Stimulated activated CD8-positive, alpha-beta memory T cell treated with anti-CD3 and anti-CD28 coated beads, Interleukin-15, amount 100 ng/mL, for 48 hours (primary cell): ENCODE data around the gene PPA1.
"Not testable (repeated sequence)": the region's sequence is repeated elsewhere in the genome, so short reads cannot be mapped to it uniquely, and the experiment has no call there.

Experiments
- DNase-seq, 2 donors: peaks; one replicate each; pipeline ENCODE4 v3.0.0-alpha.2; 2020; ENCODE audit warnings: low read depth in 2 of 2

Gene PPA1

GRCh38 chr10:70212277-70212676 lies 21.0 kb downstream of the PPA1 start:
- no peak for DNase-seq

DNA sequence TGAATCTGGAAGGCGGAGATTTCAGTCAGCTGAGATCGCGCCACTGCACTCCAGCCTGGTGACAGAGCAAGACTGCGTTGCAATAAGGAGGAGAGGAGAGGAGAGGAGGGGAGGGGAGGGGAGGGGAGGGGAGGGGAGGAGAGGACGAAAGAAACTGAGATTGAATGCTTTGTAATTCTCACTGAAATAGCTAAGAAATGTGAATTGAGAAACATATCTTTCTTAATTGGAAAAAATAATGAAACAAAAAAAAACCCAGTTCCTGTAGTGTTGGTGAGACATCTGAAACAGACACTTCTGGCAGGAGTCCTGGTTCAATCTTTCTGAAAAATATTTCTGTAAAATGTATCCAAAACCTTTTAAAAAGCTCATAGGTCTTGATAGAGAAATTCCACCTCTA lies 26.5 kb downstream of the PPA1 start:
- DNase-seq: no peak

GRCh38 chr10:70201105-70201504 lies 32.1 kb downstream of the PPA1 start:
- DNase-seq: no peak

- DNase-seq: no peak
Observed at GRCh38 chr10:70198696-70199466, 34.3 kb downstream of the PPA1 start.

- no peak for DNase-seq
Observed at GRCh38 chr10:70197235-70197945, 35.8 kb downstream of the PPA1 start.

DNA sequence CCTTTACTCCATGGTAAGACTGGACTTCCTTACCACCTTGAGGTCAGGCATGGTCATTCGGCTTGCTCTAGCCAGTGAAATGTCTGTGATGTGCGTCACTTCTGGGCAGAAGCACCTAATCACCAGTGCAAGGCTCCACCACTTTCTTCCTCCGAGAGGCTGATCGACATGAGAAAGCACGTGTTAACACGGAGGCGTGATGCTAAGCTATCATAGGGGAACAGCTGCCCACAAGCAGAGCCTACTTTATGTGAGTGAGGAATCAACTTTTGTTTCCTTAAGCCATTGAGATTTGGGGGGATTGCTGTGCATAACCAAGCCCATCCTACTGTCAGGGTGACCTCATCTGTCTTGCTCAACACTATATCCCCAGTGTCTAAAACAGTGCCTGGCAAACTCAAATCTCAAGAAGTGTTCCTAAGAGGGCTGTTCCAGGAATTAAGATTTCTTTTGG lies 39.8 kb downstream of the PPA1 start:
- no peak for DNase-seq

DNA sequence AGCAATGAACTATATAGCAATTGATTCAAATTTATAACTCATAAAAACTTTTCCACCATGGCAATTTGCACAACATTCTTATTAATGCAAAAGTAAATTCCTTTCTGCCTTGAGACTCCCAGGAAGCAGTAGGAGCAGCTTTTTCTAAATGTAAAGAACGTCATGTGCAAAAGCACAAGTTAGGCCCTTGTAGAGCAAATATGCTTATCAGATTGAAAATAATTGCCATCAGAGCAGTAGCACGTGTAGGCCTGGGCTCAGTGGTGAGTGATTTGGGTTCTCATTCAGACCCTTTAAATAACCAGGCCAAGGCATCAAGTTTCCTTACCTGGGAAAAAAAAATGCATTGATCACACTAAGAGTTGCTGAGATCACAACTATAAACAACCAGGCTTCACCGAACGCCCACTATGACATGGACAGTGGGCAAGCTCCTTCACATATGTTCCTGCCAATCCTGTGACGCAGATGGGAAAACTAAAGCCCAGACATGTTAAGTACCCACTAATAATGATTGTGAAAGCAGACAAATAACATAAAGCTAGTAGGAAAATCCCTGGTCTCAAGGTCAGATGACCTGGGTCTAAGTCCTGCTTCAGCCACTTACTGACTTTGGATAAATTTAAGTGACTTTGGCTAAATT lies 40.8 kb downstream of the PPA1 start:
- no peak for DNase-seq

- no peak for DNase-seq
Observed at GRCh38 chr10:70191972-70192305, 41.3 kb downstream of the PPA1 start.

GRCh38 chr10:70191161-70191971 lies 41.9 kb downstream of the PPA1 start:
- no peak for DNase-seq

DNA sequence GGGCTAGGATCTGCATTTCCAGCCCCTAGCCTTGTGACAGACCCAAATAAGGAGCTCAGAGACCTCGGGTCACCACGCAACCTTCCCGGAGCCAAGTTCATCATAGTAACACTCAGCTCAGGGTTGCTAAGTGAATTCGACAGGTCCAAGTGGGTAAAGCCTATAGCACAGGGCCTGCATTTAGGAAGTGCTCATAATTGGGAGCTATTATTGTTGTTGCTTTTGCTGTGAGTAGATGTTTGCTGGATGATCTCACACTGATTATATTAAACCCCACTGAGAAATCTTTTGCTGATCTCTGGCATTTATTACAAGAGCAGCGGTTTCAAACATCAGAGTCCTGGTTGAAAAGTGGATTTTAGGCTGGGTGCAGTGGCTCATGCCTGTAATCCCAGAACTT lies 42.6 kb downstream of the PPA1 start:
- DNase-seq: no peak

GRCh38 chr10:70190102-70190501 lies 43.1 kb downstream of the PPA1 start:
- DNase-seq: no peak

DNA sequence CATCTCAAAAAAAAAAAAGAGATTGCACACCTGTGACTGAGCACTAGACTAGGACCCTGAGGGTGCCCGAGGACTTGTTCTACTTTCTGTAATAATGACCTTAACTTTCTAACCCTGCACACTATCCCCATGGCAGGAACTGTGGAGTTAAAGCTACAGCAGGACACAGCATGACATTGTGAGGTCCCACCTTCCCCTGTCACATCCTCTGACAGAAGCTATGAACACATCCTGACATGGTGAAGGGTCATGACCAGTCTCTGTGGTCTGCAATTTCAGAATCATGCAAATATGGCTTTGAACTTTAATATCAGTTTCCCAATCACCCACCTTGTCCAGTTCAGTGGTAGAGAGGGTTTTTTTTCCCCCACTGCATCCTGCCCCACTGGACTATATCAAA lies 44.5 kb downstream of the PPA1 start:
- no peak for DNase-seq

GRCh38 chr10:70186571-70186970 lies 46.7 kb downstream of the PPA1 start:
- no peak for DNase-seq

DNA sequence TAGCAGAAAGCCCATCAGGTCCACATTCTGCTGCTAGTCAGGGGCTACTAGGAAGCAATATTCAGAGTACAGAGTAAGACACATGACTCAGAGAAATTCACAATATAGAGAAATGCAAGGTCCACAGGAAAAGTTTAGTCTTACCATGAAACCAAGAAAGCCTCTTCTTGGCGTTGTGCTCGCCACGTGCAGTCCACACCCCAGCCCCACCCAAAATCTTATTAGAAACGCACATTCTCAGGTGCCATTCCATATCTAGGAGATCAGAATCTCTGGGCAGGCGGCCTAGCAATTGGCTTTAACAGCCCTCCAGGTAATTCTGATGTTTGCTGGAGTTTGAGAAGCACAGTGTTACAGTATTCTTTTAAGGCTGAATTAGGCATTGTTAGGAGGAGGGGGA lies 47.1 kb downstream of the PPA1 start:
- no peak for DNase-seq

DNA sequence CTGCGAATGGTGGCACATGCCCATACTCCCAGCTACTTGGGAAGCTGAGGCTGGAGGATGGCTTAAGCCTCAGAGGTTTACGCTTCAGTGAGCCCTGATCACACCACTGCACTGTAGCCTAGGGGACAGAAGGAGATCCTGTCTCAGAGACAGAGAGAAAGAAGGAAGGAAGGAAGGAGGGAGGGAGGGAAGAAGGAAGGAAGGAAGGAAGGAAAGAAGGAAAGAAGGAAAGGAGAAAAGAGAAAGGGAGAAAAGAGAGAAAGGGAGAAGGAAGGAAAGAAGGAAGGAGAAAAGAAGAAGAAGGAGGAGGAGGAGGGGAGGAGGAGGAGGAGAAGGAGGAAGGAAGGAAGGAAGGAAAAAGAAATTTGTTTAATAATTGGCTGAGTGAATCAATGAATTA lies 49.9 kb downstream of the PPA1 start:
- DNase-seq: no peak

GRCh38 chr10:70179209-70179608 lies 54.0 kb downstream of the PPA1 start:
- not testable (repeated sequence) for DNase-seq

GRCh38 chr10:70178139-70178725 lies 55.0 kb downstream of the PPA1 start:
- no peak for DNase-seq

GRCh38 chr10:70176441-70176840 lies 56.8 kb downstream of the PPA1 start:
- no peak for DNase-seq

DNA sequence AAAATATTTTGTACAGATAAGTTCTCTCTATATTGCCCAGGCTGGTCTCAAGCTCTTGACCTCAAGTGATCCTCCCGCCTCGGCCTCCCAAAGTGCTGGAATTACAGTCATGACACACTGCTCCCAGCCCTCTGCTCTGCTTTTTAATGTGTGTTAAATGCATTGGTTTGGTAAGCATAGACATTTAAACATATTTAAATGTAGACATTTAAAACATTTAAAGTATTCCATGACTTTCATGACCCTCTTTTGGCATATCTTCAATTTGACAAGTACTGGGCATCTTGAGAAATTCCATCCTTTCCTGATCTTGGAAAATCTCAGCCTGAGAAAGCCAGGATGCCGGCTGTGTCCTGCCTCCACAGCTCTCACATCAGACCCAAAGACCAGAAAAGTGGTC lies 57.7 kb downstream of the PPA1 start:
- no peak for DNase-seq

DNA sequence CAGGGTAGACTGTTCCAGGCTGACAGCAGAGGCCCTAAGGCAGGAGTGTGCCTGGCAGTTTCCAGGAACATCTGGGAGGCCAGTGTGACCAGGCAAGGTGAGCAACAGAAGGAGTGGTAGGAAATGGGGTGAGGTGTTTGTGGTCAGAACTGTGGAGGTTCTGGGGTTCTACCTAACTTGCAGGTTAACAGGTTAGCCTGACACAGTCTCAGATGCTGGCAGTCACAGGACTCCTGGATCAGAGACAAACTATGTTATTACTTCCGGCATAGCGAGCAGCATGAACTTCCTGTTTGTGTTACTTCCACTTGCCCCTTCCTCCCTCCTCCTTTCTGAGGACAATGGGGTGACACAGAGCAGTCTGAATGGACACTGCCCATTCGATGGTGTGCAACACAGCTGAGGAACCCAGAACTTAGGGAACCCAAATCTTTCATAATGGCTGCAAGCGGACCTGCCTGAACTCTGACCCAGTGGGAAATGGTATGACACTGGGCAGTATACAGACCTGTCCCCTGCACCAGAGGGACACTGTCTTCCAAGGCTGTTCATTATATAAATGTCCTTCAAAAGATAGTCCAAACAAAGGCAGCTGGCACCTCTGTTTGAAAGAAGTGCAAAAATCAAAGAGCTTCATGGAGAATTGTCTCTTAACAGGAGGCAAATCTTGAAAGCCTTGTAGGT lies 59.0 kb downstream of the PPA1 start:
- no peak for DNase-seq
